GM12891 (cell line): ENCODE measurements around the gene IFI30.

ENCODE experiments used
- PAX5 ChIP-seq: IDR thresholded peaks from 2 replicates; pipeline ENCODE4 v1.6.1; 2011; ENCODE audit warnings: low read length, moderate library complexity, mild to moderate bottlenecking; ENCODE audit not compliant: insufficient read depth, severe bottlenecking
- POLR2A ChIP-seq: IDR thresholded peaks from 2 replicates; pipeline ENCODE4 v1.6.1; 2011; ENCODE audit warnings: low read depth, low read length, control low read depth
- POLR2AphosphoS5 ChIP-seq: IDR thresholded peaks from 2 replicates; pipeline ENCODE4 v1.6.1; 2011; ENCODE audit warnings: low read depth, low read length, control low read depth
- POU2F2 ChIP-seq: IDR thresholded peaks from 2 replicates; pipeline ENCODE4 v1.6.1; 2011; ENCODE audit warnings: low read depth, mild to moderate bottlenecking, control low read depth, low read length, moderate library complexity
- SPI1 ChIP-seq: IDR thresholded peaks from 2 replicates; pipeline ENCODE4 v1.6.1; 2011; ENCODE audit warnings: low read depth, low read length, control low read depth
- TAF1 ChIP-seq: IDR thresholded peaks from 2 replicates; pipeline ENCODE4 v1.6.1; 2011; ENCODE audit warnings: low read depth, low read length, control low read depth

DNA sequence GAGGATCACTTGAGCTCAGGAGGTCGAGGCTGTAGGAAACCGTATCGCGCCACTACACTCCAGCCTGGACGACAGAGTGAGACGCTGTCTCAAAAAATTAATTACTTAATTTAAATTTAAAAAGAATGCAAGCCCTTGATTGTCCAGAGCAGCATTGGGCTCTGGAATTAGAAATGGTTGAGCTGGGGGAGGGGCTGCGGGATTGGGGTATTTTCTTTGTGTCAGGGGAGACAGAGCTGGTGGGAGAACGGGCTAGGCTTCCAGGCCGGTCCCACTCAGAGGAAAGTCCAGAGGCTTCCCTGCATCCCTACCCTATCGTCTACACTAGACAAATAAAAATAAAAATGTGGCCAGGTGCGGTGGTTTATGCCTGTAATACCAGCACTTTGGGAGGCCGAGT is 32.4 kb downstream of the IFI30 start:
- no peak for TF ChIP-seq POLR2A
- no peak for TF ChIP-seq SPI1
- TF ChIP-seq POLR2AphosphoS5 = no peak
- no peak for TF ChIP-seq TAF1
- TF ChIP-seq POU2F2 = no peak
- TF ChIP-seq PAX5 = no peak
